Measurements from ENCODE around the gene SETD1B. TPM values are rescaled to one million over a fixed set of nuclear protein-coding genes. Genes with fewer than 3 reads are reported as not detected.
A peak's percentile ranks its signal among the peaks of the same experiment; 100 is the strongest.

Gene SETD1B
- total and polyA plus RNA-seq, 2 of the 4 experiments (the other 2 are of a cell fraction): 0.90 to 5.1 TPM

DNA sequence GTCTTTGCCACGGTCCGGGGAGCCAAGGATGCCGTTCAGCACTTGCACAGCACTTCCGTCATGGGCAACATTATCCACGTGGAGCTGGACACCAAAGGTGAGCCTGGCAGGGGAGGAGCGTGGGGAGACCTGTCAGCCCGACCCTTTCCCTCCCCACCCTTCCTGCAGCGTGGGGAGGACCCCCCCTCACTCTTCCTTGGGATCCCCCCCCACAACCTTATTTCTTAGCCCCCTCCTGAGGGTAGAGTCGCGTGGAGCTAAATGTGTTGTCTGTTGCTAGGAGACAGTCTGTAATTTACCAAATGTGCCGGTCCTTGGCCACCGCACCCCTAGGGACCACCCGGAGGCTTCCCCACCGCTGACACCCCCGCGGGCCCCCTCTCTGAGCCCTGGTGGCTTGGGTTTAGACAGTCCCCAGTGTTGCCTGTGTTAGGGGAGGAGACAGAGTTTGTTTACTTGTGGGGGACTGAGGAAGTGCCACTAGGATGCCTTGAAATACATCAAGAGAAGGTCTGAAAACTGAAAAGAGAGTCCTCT is 2.3 kb downstream of the SETD1B start:
- intact Hi-C loops (cut with micrococcal nuclease): no loop called here
- H3K9me3 ChIP-seq (ENCODE audit: control insufficient read depth, insufficient read depth, low read length): no peaks in the 10 kb centered on the region

More for the DNA sequence above, 2.3 kb downstream of the SETD1B start:
- H2AK9ac ChIP-seq (replicated peaks; ENCODE audit: low read depth, low read length, poor library complexity): peak overlapping the region; percentile 20
- ATAC-seq (ENCODE audit: low read depth) (no peak), DNase-seq (no peak)
- H3K36me3 ChIP-seq (ENCODE audit: control insufficient read depth, insufficient read depth, low read length): peaks cover 35% of the 10 kb centered on the region
- CTCF ChIA-PET: no interaction called here
- H2BK5ac ChIP-seq (ENCODE audit: low read depth, low read length, poor library complexity, severe bottlenecking): no peak overlapping the region
- WGBS, 2 experiments (ENCODE audit: extremely low coverage in 2 of 2, insufficient read length in 1 of 2): 0% methylated on average over 3 of the region's 16 CpGs; no CpG with 5 or more reads in 1 of the 2 experiments
- H3K9ac ChIP-seq (ENCODE audit: low read depth, low read length): peak overlapping the region; percentile 91
- H3K79me1 ChIP-seq (ENCODE audit: low read depth in 1 of 2, low read length in 2 of 2): peaks cover 8 to 53% of the 10 kb centered on the region in 2 experiments; a peak in 3 of 4 replicates
- in situ Hi-C loops (cut with MboI; ENCODE audit: low sequenced_read_pairs): no loop called here
- TF ChIP-seq USF2 (IDR thresholded peaks at IDR 0.05; ENCODE audit: low read depth, low read length) (no peak), SMC3 (IDR thresholded peaks at IDR 0.05; ENCODE audit: low read depth, low read length) (no peak), RCOR1 (IDR thresholded peaks at IDR 0.05; ENCODE audit: insufficient replicate concordance, low read length) (no peak), MXI1 (IDR thresholded peaks at IDR 0.05; ENCODE audit: borderline replicate concordance, low read depth, low read length) (peak; percentile 82; the same call in 1 of the 2 replicates), RFX5 (IDR thresholded peaks at IDR 0.05; ENCODE audit: low read depth, low read length) (no peak)
- no peak overlapping the region for H3K18ac ChIP-seq (ENCODE audit: low read depth, low read length)
- H3K4me3 ChIP-seq (ENCODE audit: insufficient read depth, low read depth, low read length): peak overlapping the region; percentile 53
- H2AFZ ChIP-seq (replicated peaks; ENCODE audit: low read length, poor library complexity): peak overlapping the region; percentile 29
- H4K5ac ChIP-seq (ENCODE audit: low read depth, low read length): no peak overlapping the region
- peaks cover 32% of the 10 kb centered on the region for H4K20me1 ChIP-seq (ENCODE audit: insufficient read depth, low read length)
- peak overlapping the region; percentile 60; the same call in 1 of the 2 replicates for H2AK5ac ChIP-seq (ENCODE audit: low read depth, low read length)
- POLR2A ChIA-PET (ENCODE audit: unreplicated experiment): interaction anchor here (0.5 to 0.6 kb wide), 2 partner anchors 115 to 449 kb away, joined by 3 to 7 read pairs; no protein-coding TSS in a partner anchor
- H3K56ac ChIP-seq (ENCODE audit: extremely low read depth, insufficient read depth, low read length): peak overlapping the region; percentile 20; the same call in 1 of the 2 replicates
- H3K9me1 ChIP-seq (ENCODE audit: insufficient read depth, low read length): no peaks in the 10 kb centered on the region
- H3K4me1 ChIP-seq (ENCODE audit: control insufficient read depth, insufficient read depth, low read length): peaks cover 15% of the 10 kb centered on the region
- peak overlapping the region; percentile 8; the same call in 1 of the 2 replicates for H3K14ac ChIP-seq (replicated peaks; ENCODE audit: low read depth, low read length)
- H4K91ac ChIP-seq (ENCODE audit: insufficient read depth, low read depth, low read length): 0 out of 2 replicates have a peak overlapping the region, but pooled peaks have one; percentile 0
- peak overlapping the region; percentile 91 for H3K4me2 ChIP-seq (ENCODE audit: low read depth, low read length)
- no peak overlapping the region for H4K8ac ChIP-seq (ENCODE audit: low read depth in 2 of 2, low read length in 2 of 2)
- no peak overlapping the region for H2BK20ac ChIP-seq (ENCODE audit: low read depth, low read length)
- no peak overlapping the region for H2BK120ac ChIP-seq (ENCODE audit: low read depth, low read length)
- H3K4ac ChIP-seq (ENCODE audit: low read depth, low read length): no peak overlapping the region
- H3K23ac ChIP-seq (ENCODE audit: low read depth, low read length): peak overlapping the region; percentile 44; the same call in 1 of the 2 replicates
- H3K27ac ChIP-seq (ENCODE audit: insufficient read depth, low read length): peak overlapping the region; percentile 19
- dilution Hi-C loops (cut with HindIII; ENCODE audit: low sequenced_read_pairs, unreplicated experiment): no loop called here
- no TSS peak for BruUV-seq (replicated peaks)
- H2BK15ac ChIP-seq (ENCODE audit: low read depth, low read length): no peak overlapping the region
- H3K27me3 ChIP-seq (ENCODE audit: control insufficient read depth, insufficient read depth, low read length): no peaks in the 10 kb centered on the region

Measured in IMR-90 (cell line).